ENCODE results near the gene PLXDC2. TPM values are rescaled to one million over a fixed set of nuclear protein-coding genes. Genes with fewer than 3 reads are reported as not detected.

Gene PLXDC2
- polyA plus RNA-seq, 2 donors, result 11.9 to 13.0 TPM

DNA sequence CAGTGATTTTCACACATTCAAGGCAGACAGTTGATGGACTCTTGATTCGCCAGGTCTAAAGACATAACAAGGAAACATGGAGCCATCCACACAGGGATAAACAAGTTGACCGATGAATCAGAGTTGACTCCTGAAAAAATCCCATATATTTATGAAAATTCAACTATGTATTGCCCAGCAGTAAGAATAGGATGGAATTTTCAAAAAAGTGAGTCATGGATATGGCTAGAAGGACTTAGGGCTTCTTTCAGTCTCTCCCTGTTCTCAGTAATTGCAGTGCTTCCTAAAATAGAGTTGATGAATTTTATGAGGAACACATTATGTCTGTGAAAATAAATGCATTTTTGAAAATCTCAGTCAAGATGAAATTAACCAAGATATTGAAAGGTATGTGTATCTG is 301.2 kb downstream of the PLXDC2 start:
- Histone ChIP-seq H3K27ac (ENCODE audit: low read depth in 2 of 2, low read length in 1 of 2) (no peak overlapping the region), H3K4me1 (ENCODE audit: control insufficient read depth in 2 of 2, insufficient read depth in 2 of 2, low read length in 1 of 2) (no peaks in the 10 kb centered on the region), H3K4me3 (ENCODE audit: low read depth in 1 of 2, low read length in 2 of 2) (no peak overlapping the region), H3K36me3 (ENCODE audit: control insufficient read depth in 2 of 2, insufficient read depth in 2 of 2, low read length in 1 of 2) (peaks cover 0 to 3% of the 10 kb centered on the region in 2 donors), H3K27me3 (ENCODE audit: control insufficient read depth in 1 of 2, insufficient read depth in 2 of 2, low read length in 2 of 2) (no peaks in the 10 kb centered on the region), H3K9me3 (ENCODE audit: control insufficient read depth in 2 of 2, insufficient read depth in 1 of 2, low read depth in 1 of 2, low read length in 1 of 2) (no peaks in the 10 kb centered on the region)
- 92 to 95% methylated on average over 2 of the region's 2 CpGs for WGBS, 2 donors

DNA sequence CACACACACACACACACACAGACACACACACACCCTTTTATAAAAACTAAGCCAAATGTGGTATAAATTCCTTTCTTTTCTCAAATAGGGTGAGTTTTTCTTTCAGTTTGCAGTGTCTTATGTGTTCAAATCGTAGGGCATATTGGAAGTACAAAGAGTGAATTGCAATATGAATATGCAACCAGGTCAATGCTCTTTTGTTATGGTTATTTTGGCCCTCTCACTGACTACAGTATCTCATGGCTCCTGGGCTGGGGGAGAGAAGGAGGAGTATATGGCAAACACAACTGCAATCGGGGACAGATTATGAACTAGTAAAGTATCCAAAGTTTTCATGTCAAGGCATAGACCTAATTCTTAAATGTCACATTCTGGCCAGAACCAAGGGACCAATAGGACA is 301.9 kb downstream of the PLXDC2 start:
- Histone ChIP-seq H3K9me3 (ENCODE audit: control insufficient read depth in 2 of 2, insufficient read depth in 1 of 2, low read depth in 1 of 2, low read length in 1 of 2) (no peaks in the 10 kb centered on the region), H3K27ac (ENCODE audit: low read depth in 2 of 2, low read length in 1 of 2) (no peak overlapping the region), H3K4me1 (ENCODE audit: control insufficient read depth in 2 of 2, insufficient read depth in 2 of 2, low read length in 1 of 2) (no peaks in the 10 kb centered on the region), H3K36me3 (ENCODE audit: control insufficient read depth in 2 of 2, insufficient read depth in 2 of 2, low read length in 1 of 2) (peaks cover 0 to 3% of the 10 kb centered on the region in 2 donors), H3K27me3 (ENCODE audit: control insufficient read depth in 1 of 2, insufficient read depth in 2 of 2, low read length in 2 of 2) (no peaks in the 10 kb centered on the region), H3K4me3 (ENCODE audit: low read depth in 1 of 2, low read length in 2 of 2) (no peak overlapping the region)
- WGBS, 2 donors, result 52 to 68% methylated on average over 2 of the region's 2 CpGs

DNA sequence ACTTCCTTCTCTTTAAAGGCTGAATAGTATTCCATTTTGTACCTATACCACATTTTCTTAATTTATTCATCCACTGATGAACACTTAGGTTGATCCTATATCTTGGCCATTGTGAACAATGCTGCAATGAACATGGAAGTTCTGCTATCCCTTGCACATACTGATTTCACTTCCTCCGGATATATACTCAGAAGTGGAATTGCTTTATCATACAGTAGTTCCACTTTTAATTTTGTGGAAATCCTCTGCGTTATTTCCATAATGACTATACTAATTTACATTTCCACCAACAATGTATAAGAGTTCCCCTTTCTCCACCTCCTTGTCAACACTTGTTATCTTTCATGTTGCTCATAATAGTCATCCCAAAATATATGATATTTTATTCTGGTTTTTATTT is 312.6 kb downstream of the PLXDC2 start:
- no peaks in the 10 kb centered on the region for H3K4me1 ChIP-seq (ENCODE audit: control insufficient read depth in 2 of 2, insufficient read depth in 2 of 2, low read length in 1 of 2)
- WGBS, 2 donors, result 92 to 94% methylated on average over 2 of the region's 2 CpGs
- no peaks in the 10 kb centered on the region for H3K36me3 ChIP-seq (ENCODE audit: control insufficient read depth in 2 of 2, insufficient read depth in 2 of 2, low read length in 1 of 2)
- no peaks in the 10 kb centered on the region for H3K27me3 ChIP-seq (ENCODE audit: control insufficient read depth in 1 of 2, insufficient read depth in 2 of 2, low read length in 2 of 2)
- H3K9me3 ChIP-seq (ENCODE audit: control insufficient read depth in 2 of 2, insufficient read depth in 1 of 2, low read depth in 1 of 2, low read length in 1 of 2), result no peaks in the 10 kb centered on the region
- H3K27ac ChIP-seq (ENCODE audit: low read depth in 2 of 2, low read length in 1 of 2), result no peak overlapping the region
- H3K4me3 ChIP-seq (ENCODE audit: low read depth in 1 of 2, low read length in 2 of 2), result no peak overlapping the region

DNA sequence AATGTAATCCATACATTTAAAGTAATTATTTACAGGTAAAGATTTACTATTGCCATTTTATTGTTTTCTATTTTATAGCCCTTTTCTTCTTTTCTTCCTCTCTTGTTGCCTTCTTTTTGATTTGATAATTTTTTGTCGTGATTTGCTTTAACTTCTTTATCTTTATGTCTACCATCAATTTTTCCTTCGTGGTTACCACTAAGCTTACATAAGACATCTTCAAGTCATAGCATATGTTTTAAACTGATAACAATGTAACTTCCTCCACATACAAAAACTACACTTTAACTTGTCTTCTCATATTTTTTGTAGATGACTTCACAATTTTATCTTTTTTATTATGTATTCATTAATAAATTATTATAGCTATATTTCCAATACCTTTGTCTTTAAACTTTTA is 316.6 kb downstream of the PLXDC2 start:
- H3K27ac ChIP-seq (ENCODE audit: low read depth in 2 of 2, low read length in 1 of 2), result no peak overlapping the region
- no peaks in the 10 kb centered on the region for H3K36me3 ChIP-seq (ENCODE audit: control insufficient read depth in 2 of 2, insufficient read depth in 2 of 2, low read length in 1 of 2)
- 69 to 85% methylated on average over 2 of the region's 2 CpGs for WGBS, 2 donors
- no peak overlapping the region for H3K4me3 ChIP-seq (ENCODE audit: low read depth in 1 of 2, low read length in 2 of 2)
- H3K4me1 ChIP-seq (ENCODE audit: control insufficient read depth in 2 of 2, insufficient read depth in 2 of 2, low read length in 1 of 2), result no peaks in the 10 kb centered on the region
- no peaks in the 10 kb centered on the region for H3K27me3 ChIP-seq (ENCODE audit: control insufficient read depth in 1 of 2, insufficient read depth in 2 of 2, low read length in 2 of 2)
- H3K9me3 ChIP-seq (ENCODE audit: control insufficient read depth in 2 of 2, insufficient read depth in 1 of 2, low read depth in 1 of 2, low read length in 1 of 2), result peaks cover 5% of the 10 kb centered on the region in 2 donors

DNA sequence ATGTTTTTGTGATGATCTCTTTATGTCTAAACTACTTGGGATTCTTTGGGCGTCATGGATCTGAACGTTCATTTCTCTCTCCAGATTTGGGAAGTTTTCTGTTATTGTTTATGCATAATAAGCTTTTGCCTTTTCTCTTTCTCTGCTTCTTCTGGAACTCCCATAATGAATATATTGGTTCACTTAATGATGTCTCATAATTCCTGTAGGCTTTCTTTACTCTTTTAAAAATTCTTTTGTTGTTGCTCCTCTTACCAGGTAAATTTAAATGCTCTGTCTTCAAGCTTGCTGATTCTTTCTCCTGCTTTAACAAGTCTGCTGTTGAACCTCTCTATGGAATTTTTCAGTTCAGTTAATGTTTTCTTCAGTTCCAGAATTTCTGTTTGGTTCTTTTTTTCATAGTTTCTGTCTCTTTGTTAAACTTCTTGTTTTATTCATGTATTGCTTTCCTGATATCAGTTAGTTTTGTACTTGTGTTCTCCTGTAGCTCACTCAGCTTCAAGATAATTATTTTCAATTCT is 317.5 kb downstream of the PLXDC2 start:
- WGBS, 2 donors, result 94 to 97% methylated on average over 2 of the region's 2 CpGs
- Histone ChIP-seq H3K4me3 (ENCODE audit: low read depth in 1 of 2, low read length in 2 of 2) (no peak overlapping the region), H3K27ac (ENCODE audit: low read depth in 2 of 2, low read length in 1 of 2) (no peak overlapping the region), H3K27me3 (ENCODE audit: control insufficient read depth in 1 of 2, insufficient read depth in 2 of 2, low read length in 2 of 2) (no peaks in the 10 kb centered on the region), H3K9me3 (ENCODE audit: control insufficient read depth in 2 of 2, insufficient read depth in 1 of 2, low read depth in 1 of 2, low read length in 1 of 2) (peaks cover 5% of the 10 kb centered on the region in 2 donors), H3K36me3 (ENCODE audit: control insufficient read depth in 2 of 2, insufficient read depth in 2 of 2, low read length in 1 of 2) (no peaks in the 10 kb centered on the region), H3K4me1 (ENCODE audit: control insufficient read depth in 2 of 2, insufficient read depth in 2 of 2, low read length in 1 of 2) (no peaks in the 10 kb centered on the region)

DNA sequence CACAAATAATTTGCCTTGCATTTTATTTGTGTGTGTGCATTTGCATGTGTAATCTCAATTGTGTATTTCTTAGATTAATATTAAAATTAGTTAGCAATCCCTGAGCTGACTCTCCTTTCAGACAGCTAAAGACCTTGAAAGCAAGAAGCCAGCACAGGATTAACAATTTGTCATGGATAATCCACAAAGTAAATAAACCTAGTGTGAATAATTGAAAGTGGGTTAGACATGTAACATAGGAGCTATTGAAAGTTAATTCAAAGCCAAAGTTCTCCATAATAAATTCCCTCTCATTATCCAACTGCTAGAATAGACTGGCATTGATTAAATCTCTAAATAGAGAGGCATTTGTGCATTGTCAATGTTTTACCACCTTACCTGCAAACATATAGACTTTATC is 326.1 kb downstream of the PLXDC2 start:
- no peaks in the 10 kb centered on the region for H3K27me3 ChIP-seq (ENCODE audit: control insufficient read depth in 1 of 2, insufficient read depth in 2 of 2, low read length in 2 of 2)
- H3K36me3 ChIP-seq (ENCODE audit: control insufficient read depth in 2 of 2, insufficient read depth in 2 of 2, low read length in 1 of 2), result no peaks in the 10 kb centered on the region
- no peaks in the 10 kb centered on the region for H3K4me1 ChIP-seq (ENCODE audit: control insufficient read depth in 2 of 2, insufficient read depth in 2 of 2, low read length in 1 of 2)
- H3K9me3 ChIP-seq (ENCODE audit: control insufficient read depth in 2 of 2, insufficient read depth in 1 of 2, low read depth in 1 of 2, low read length in 1 of 2), result no peaks in the 10 kb centered on the region
- H3K4me3 ChIP-seq (ENCODE audit: low read depth in 1 of 2, low read length in 2 of 2), result no peak overlapping the region
- H3K27ac ChIP-seq (ENCODE audit: low read depth in 2 of 2, low read length in 1 of 2), result no peak overlapping the region

DNA sequence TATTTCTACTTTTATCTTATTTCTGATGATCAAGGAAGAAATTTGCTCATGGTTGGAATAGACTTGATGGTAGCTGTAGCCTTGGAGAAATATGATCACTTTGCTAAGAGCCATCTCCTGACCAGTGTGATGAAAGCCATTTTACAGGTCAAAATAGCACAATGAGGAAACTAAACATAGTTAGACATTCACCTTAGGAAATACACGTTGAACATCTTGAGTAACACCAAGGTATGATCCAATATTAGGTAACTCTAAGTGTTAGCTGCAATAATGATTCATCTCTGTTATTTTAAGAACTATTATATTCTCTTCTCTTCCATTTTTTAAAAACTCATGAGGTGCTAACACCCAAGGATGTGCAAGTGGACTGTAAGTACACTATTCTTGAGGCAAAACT is 328.0 kb downstream of the PLXDC2 start:
- H3K27ac ChIP-seq (ENCODE audit: low read depth in 2 of 2, low read length in 1 of 2), result no peak overlapping the region
- no peaks in the 10 kb centered on the region for H3K9me3 ChIP-seq (ENCODE audit: control insufficient read depth in 2 of 2, insufficient read depth in 1 of 2, low read depth in 1 of 2, low read length in 1 of 2)
- no peaks in the 10 kb centered on the region for H3K27me3 ChIP-seq (ENCODE audit: control insufficient read depth in 1 of 2, insufficient read depth in 2 of 2, low read length in 2 of 2)
- WGBS, 2 donors, result 56 to 63% methylated on average over 1 of the region's 1 CpG
- H3K4me1 ChIP-seq (ENCODE audit: control insufficient read depth in 2 of 2, insufficient read depth in 2 of 2, low read length in 1 of 2), result no peaks in the 10 kb centered on the region
- no peaks in the 10 kb centered on the region for H3K36me3 ChIP-seq (ENCODE audit: control insufficient read depth in 2 of 2, insufficient read depth in 2 of 2, low read length in 1 of 2)
- H3K4me3 ChIP-seq (ENCODE audit: low read depth in 1 of 2, low read length in 2 of 2), result no peak overlapping the region

DNA sequence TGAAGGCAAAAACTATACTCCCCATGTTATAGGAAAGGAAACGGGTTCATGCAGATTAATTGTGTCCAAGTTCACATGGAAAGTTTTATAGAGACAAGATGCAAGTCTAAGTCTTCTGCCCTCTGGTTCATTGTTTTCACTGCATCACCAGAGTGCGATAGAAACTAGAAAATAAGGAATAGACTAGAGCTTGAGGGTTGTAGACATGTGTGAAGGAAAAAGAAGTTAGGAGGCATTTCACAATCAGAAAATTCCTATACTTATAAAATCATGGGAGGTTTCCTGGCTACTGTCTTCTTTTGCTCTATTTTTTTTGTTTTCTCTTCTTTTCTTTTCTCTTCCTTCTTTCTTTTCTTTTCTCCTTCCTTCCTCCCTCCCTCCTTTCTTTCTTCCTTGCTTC is 329.8 kb downstream of the PLXDC2 start:
- H3K9me3 ChIP-seq (ENCODE audit: control insufficient read depth in 2 of 2, insufficient read depth in 1 of 2, low read depth in 1 of 2, low read length in 1 of 2), result no peaks in the 10 kb centered on the region
- no peak overlapping the region for H3K4me3 ChIP-seq (ENCODE audit: low read depth in 1 of 2, low read length in 2 of 2)
- no peaks in the 10 kb centered on the region for H3K4me1 ChIP-seq (ENCODE audit: control insufficient read depth in 2 of 2, insufficient read depth in 2 of 2, low read length in 1 of 2)
- WGBS, 2 donors, result 85 to 92% methylated on average over 2 of the region's 2 CpGs
- no peaks in the 10 kb centered on the region for H3K27me3 ChIP-seq (ENCODE audit: control insufficient read depth in 1 of 2, insufficient read depth in 2 of 2, low read length in 2 of 2)
- H3K27ac ChIP-seq (ENCODE audit: low read depth in 2 of 2, low read length in 1 of 2), result no peak overlapping the region
- no peaks in the 10 kb centered on the region for H3K36me3 ChIP-seq (ENCODE audit: control insufficient read depth in 2 of 2, insufficient read depth in 2 of 2, low read length in 1 of 2)

DNA sequence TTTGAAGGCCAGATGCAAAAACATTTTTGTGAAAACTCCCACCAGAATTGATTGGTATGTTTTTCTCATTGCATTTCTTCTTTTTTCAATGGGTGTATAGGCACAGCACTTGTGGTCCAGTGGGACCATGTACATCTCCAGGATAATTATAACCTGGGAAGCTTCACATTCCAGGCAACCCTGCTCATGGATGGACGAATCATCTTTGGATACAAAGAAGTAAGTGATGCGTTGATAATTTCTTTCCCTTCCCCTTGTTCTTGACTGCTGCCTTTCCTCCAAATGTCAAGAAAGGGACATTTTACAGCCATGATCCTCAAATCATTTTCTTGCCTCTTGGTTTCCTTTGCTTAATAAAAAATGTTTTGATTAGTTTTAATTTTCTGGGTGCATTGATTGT is 331.5 kb downstream of the PLXDC2 start:
- Histone ChIP-seq H3K9me3 (ENCODE audit: control insufficient read depth in 2 of 2, insufficient read depth in 1 of 2, low read depth in 1 of 2, low read length in 1 of 2) (no peaks in the 10 kb centered on the region), H3K4me3 (ENCODE audit: low read depth in 1 of 2, low read length in 2 of 2) (no peak overlapping the region), H3K4me1 (ENCODE audit: control insufficient read depth in 2 of 2, insufficient read depth in 2 of 2, low read length in 1 of 2) (no peaks in the 10 kb centered on the region), H3K27ac (ENCODE audit: low read depth in 2 of 2, low read length in 1 of 2) (no peak overlapping the region), H3K27me3 (ENCODE audit: control insufficient read depth in 1 of 2, insufficient read depth in 2 of 2, low read length in 2 of 2) (no peaks in the 10 kb centered on the region), H3K36me3 (ENCODE audit: control insufficient read depth in 2 of 2, insufficient read depth in 2 of 2, low read length in 1 of 2) (no peaks in the 10 kb centered on the region)
- whole genome bisulfite sequencing, 2 donors, result 90 to 93% methylated on average over 2 of the region's 2 CpGs

DNA sequence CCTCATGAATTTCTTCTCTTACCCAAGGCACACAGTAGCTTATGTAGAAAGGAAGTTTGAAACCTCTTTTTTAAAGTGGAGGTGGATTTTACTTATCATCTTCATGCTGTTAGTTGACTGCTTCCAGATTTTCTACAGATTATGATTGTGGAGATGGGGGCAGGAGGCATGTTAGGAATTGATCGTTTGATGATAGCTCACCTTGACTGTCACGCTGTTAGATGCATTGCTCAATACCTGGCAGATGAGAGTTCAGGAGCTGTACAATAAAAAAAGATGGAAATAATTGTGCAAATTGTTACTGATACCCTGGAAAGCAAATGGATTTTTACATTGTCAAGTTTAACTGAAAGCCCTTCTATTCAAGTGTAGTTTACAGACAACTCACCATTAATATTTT is 340.3 kb downstream of the PLXDC2 start:
- H3K4me1 ChIP-seq (ENCODE audit: control insufficient read depth in 2 of 2, insufficient read depth in 2 of 2, low read length in 1 of 2), result no peaks in the 10 kb centered on the region
- no peaks in the 10 kb centered on the region for H3K36me3 ChIP-seq (ENCODE audit: control insufficient read depth in 2 of 2, insufficient read depth in 2 of 2, low read length in 1 of 2)
- 87 to 93% methylated on average over 2 of the region's 2 CpGs for WGBS, 2 donors
- no peak overlapping the region for H3K27ac ChIP-seq (ENCODE audit: low read depth in 2 of 2, low read length in 1 of 2)
- H3K9me3 ChIP-seq (ENCODE audit: control insufficient read depth in 2 of 2, insufficient read depth in 1 of 2, low read depth in 1 of 2, low read length in 1 of 2), result no peaks in the 10 kb centered on the region
- no peaks in the 10 kb centered on the region for H3K27me3 ChIP-seq (ENCODE audit: control insufficient read depth in 1 of 2, insufficient read depth in 2 of 2, low read length in 2 of 2)
- H3K4me3 ChIP-seq (ENCODE audit: low read depth in 1 of 2, low read length in 2 of 2), result no peak overlapping the region
